AG04449 (cell line): ENCODE measurements around the gene C1QL4.
"Not testable (repeated sequence)": the region's sequence is repeated elsewhere in the genome, so short reads cannot be mapped to it uniquely, and the experiment has no call there.

ENCODE experiments used
- CTCF ChIA-PET: fragments of 350-600 bp; formaldehyde crosslinking; extraction: SDS; loops from one replicate; lab custom pipeline; 2021; ENCODE audit warnings: antibody characterized with exemption; lab: Yijun Ruan, JAX
- POLR2A ChIA-PET: fragments of 400-600, 350-600 bp; formaldehyde crosslinking; extraction: SDS; loops from one replicate; lab custom pipeline; 2020; ENCODE audit warnings: antibody characterized with exemption, inconsistent platforms; lab: Yijun Ruan, JAX
- DNase-seq: peaks from one replicate; pipeline ENCODE4 v3.0.0-alpha.2; 2010; ENCODE audit warnings: low read depth, low spot score
- H3K4me3 ChIP-seq: 2 replicates; pipeline ENCODE4 v1.5.1; 2011; ENCODE audit warnings: low read depth, mild to moderate bottlenecking, control low read depth, low read length
- CTCF ChIP-seq: IDR thresholded peaks from one replicate; pipeline ENCODE4 v1.5.1; 2011; ENCODE audit warnings: mild to moderate bottlenecking, moderate library complexity, low read length, control low read depth, inconsistent platforms; ENCODE audit not compliant: insufficient read depth; ENCODE audit errors: missing control alignments

C1QL4 gene

DNA sequence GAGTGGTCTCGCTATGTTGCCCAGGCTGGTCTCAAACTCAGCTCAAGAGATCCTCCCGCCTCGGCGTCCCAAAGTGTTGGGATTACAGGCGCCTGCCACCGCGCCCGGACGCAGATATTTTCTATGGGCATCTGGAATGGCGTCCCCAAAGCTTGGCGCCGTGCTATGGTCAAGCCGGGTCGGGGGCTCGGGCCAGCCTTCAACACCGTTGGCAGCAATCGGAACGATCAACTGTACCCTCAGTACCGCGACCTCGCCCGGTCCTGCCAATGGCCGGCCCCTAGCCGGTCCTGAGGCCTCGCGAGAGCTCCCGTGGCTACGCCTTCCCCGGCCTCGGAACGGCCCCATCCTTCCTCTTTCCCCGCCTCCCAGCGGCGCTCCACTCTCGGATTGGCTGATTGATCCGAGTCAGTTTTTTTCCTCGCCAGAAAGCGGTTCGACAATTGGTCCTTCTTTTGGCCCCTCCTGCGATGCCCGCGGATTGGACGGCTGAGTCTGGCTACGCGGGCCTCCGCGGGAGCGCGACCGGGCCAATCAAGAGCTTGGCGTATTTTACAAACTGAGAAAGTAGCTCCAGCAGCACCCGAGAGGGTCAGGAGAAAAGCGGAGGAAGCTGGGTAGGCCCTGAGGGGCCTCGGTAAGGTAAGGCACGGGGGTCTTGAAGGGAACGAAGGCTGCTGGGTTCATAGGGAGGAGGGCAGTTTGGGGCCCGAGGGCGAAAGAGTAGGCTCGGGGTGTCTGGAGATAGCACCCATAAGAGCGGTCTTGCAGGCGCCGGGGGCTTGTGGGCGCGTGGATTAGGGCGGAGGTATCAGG, 14.1 kb downstream of the C1QL4 start, which contains the start of gene TROAP:
TROAP (plus strand) TSS at position 548 of the 816 bp plus-strand sequence. CDS start 354 bp downstream, outside the sequence.
- CTCF ChIA-PET, result interaction anchor here (1.2 to 6.5 kb wide), 9 partner anchors 12 to 257 kb away, joined by 3 to 89 read pairs (median 11); partner anchors contain the start of genes C1QL4 and DNAJC22
- TF ChIP-seq CTCF, result no peak
- peak; percentile 80 for DNase-seq
- POLR2A ChIA-PET, result interaction anchor here (0.5 to 1.2 kb wide), 8 partner anchors 9 to 418 kb away, joined by 3 to 5 read pairs (median 4); partner anchors contain the start of gene TMBIM6
- peak within 1 kb of the TSS; percentile 78 for H3K4me3 ChIP-seq

GRCh38 chr12:49322367-49322707, 14.7 kb downstream of the C1QL4 start:
- ChIA-PET CTCF (interaction anchor here (1.2 to 6.5 kb wide), 9 partner anchors 13 to 258 kb away, joined by 3 to 89 read pairs (median 11); partner anchors contain the start of genes C1QL4 and DNAJC22), POLR2A (interaction anchor here (0.5 to 1.2 kb wide), 6 partner anchors 9 to 419 kb away, joined by 3 to 5 read pairs (median 4); partner anchors contain the start of gene TMBIM6)
- peak overlapping the region; percentile 75 for H3K4me3 ChIP-seq
- no peak for DNase-seq
- TF ChIP-seq CTCF, result no peak

DNA sequence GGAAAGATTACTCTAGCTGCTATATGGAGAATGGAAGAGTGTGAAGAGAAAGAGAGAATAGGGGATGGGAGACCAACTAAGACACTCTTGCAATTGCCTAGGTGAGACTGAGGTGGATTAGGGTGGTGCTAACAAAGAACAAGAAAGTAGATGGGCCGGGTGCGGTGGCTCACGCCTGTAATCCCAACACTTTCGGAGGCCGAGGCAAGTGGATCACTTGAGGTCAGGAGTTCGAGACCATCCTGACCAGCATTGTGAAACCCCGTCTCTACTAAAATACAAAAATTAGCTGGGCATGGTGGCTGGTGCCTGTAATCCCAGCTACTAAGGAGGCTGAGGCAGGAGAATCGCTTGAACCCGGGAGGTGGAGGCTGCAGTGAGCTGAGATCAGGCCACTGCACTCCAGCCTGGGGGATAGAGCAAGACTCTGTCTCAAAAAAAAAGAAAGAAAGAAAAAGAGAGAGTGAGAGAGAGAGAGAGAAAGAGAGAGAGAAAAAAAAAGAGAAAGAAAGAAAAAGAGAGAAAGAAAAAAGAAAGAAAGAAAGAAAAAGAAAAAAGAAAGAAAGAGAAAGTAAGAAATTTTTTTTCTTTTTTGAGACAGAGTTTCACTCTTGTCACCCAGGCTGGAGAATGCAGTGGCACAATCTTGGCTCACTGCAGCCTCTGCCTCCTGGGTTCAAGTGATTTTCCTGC, 16.4 kb downstream of the C1QL4 start:
- CTCF ChIA-PET, result interaction anchor here (0.7 to 6.5 kb wide), 4 partner anchors 11 to 32 kb away, joined by 3 to 89 read pairs (median 4); partner anchors contain the start of gene C1QL4
- POLR2A ChIA-PET, H3K4me3 ChIP-seq, DNase-seq: not testable (repeated sequence)

GRCh38 chr12:49317118-49317517, 19.9 kb downstream of the C1QL4 start:
- POLR2A ChIA-PET, CTCF ChIA-PET, DNase-seq, H3K4me3 ChIP-seq: not testable (repeated sequence)

DNA sequence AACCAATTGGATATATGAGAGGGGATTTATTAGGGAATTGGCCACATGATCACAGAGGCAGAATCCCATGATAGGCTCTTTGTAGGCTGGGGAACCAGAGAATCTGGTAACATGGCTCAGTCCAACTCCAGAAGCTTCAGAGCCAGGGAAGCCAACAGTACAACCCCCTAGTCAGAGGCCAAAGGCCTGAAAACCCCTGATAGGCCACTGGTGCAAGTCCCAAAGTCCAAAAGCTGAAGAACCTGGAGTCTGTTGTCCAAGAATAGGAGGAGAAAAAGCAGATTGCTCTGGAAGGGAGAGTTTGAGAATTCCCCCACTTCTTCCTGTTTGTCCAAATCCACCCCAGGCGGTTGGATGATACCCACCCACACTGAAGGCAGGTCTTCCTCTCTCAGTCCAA, 22.2 kb downstream of the C1QL4 start:
- POLR2A ChIA-PET, result interaction anchor here (0.7 kb wide), 1 partner anchor 21 kb away, joined by 5 read pairs; no protein-coding TSS in a partner anchor
- no peak for DNase-seq
- H3K4me3 ChIP-seq, result no peak overlapping the region
- CTCF ChIA-PET, result interaction anchor here (1.2 to 2.2 kb wide), 2 partner anchors 32 to 43 kb away, joined by 4 to 8 read pairs; partner anchors contain the start of gene DNAJC22
- TF ChIP-seq CTCF, result no peak

DNA sequence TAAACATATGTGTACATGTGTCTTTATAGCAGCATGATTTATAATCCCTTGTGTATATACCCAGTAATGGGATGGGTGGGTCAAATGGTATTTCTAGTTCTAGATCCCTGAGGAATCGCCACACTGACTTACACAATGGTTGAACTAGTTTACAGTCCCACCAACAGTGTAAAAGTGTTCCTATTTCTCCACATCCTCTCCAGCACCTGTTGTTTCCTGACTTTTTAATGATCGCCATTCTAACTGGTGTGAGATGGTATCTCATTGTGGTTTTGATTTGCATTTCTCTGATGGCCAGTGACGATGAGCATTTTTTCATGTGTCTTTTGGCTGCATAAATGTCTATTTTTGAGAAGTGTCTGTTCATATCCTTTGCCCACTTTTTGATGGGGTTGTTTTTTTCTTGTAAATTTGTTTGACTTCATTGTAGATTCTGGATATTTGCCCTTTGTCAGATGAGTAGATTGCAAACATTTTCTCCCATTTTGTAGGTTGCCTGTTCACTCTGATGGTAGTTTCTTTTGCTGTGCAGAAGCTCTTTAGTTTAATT, 26.5 kb downstream of the C1QL4 start:
- DNase-seq, POLR2A ChIA-PET, H3K4me3 ChIP-seq, CTCF ChIA-PET: not testable (repeated sequence)

- H3K4me3 ChIP-seq, result no peak overlapping the region
- no peak for TF ChIP-seq CTCF
- DNase-seq, result no peak
- POLR2A ChIA-PET, result no interaction called here
- CTCF ChIA-PET, result interaction anchor here (0.6 to 1.3 kb wide), 4 partner anchors 9 to 22 kb away, joined by 3 read pairs; no protein-coding TSS in a partner anchor
Measured at GRCh38 chr12:49309386-49309785, 27.6 kb downstream of the C1QL4 start.
